Stomach smooth muscle (tissue), 2 donors: ENCODE results near the gene TULP3.
A peak's percentile ranks its signal among the peaks of the same experiment; 100 is the strongest.

ENCODE experiments used
- H3K27ac ChIP-seq: one replicate; pipeline ENCODE4 v1.7.0; 2013; ENCODE audit warnings: mild to moderate bottlenecking, low read length, inconsistent platforms
- H3K27me3 ChIP-seq, 2 donors: one replicate each; pipeline ENCODE4 v1.7.0; 2013; ENCODE audit warnings: low read length in 2 of 2; ENCODE audit not compliant: insufficient read depth in 2 of 2, control insufficient read depth in 1 of 2
- H3K36me3 ChIP-seq, 2 donors: one replicate each; pipeline ENCODE4 v1.7.0; 2013; ENCODE audit warnings: low read length in 2 of 2; ENCODE audit not compliant: control insufficient read depth in 2 of 2, insufficient read depth in 2 of 2
- H3K4me1 ChIP-seq: one replicate; pipeline ENCODE4 v1.7.0; 2013; ENCODE audit warnings: low read length; ENCODE audit not compliant: control insufficient read depth, insufficient read depth
- H3K4me3 ChIP-seq, 2 donors: one replicate each; pipeline ENCODE4 v1.7.0; 2013; ENCODE audit warnings: low read length in 2 of 2
- H3K9ac ChIP-seq, 2 donors: one replicate each; pipeline ENCODE4 v1.7.0; 2013; ENCODE audit warnings: low read length in 2 of 2, mild to moderate bottlenecking in 1 of 2
- H3K9me3 ChIP-seq, 2 donors: one replicate each; pipeline ENCODE4 v1.7.0; 2013; ENCODE audit warnings: low read length in 2 of 2; ENCODE audit not compliant: control insufficient read depth in 2 of 2
- donor health status: healthy.
- donor health status: Pancreatic carcinoma.

Gene TULP3

DNA sequence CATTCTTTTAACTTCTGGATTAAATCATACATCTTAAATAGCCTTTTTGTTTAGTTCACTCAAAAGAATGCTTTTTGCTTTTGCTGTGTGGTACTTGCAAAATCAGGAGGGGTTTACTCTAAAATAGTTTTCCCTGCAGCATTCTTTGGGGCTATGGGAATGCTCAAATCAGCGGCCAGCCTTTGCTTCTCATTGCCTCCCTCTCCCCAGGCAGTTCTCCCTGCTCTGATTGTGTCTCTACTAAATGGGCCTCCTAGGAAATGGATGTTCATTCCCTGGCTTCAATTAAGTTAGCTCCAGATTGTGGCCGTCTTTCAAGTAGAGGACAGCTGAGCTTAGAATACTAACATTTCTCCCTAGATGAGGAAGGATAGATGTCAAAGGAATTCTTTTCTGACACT, 4.4 kb downstream of the TULP3 start:
- peak overlapping the region in 1 of 2 donors; percentile 31 for H3K4me3 ChIP-seq
- no peak overlapping the region for H3K9ac ChIP-seq
- H3K27me3 ChIP-seq, result no peaks in the 10 kb centered on the region
- H3K36me3 ChIP-seq, result no peaks in the 10 kb centered on the region
- H3K9me3 ChIP-seq, result no peaks in the 10 kb centered on the region
- peak overlapping the region; percentile 49 for H3K27ac ChIP-seq
- H3K4me1 ChIP-seq, result peaks cover 19% of the 10 kb centered on the region

DNA sequence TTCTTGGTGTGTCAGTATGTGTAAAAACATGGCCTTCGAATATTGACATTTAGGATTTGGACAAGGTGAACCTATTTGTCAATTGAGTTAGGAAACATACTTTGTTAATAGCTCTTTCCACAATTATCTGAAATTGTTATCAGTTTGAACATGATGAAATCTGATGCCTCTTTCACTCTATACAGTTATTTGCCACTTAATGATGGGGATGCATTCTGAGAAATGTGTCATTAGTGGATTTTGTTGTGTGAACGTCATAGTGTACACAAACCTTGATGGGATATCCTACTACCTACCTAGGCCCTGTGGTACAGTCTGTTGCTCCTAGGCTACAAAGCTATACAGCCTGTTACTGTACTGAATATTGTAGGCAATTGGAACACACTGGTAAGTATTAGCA, 4.8 kb downstream of the TULP3 start:
- H3K27ac ChIP-seq, result peak overlapping the region; percentile 49

DNA sequence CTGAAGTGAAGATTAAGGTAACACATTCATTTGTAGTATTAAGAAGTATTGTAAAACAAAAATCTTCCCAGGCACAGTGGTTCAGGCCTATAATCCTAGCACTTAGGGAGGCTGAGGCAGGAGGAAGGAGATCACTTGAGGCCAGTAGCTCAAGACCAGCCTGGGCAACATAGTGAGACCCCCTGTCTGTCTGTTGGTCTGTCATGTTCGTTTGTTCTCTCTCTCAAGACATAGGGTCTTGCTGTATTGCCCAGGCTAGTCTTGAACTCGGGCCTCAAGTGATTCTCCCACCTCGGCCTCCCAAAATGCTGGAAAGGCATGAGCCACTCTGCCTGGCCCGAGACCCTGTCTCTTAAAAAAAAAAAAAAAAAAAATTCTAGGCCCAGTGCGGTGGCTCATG, 6.7 kb downstream of the TULP3 start:
- Histone ChIP-seq H3K36me3 (no peaks in the 10 kb centered on the region), H3K27ac (no peak overlapping the region), H3K27me3 (no peaks in the 10 kb centered on the region), H3K9me3 (no peaks in the 10 kb centered on the region), H3K9ac (no peak overlapping the region), H3K4me1 (peaks cover 12% of the 10 kb centered on the region), H3K4me3 (no peak overlapping the region)

More for the DNA sequence above, 4.8 kb downstream of the TULP3 start:
- Histone ChIP-seq H3K4me1 (peaks cover 18% of the 10 kb centered on the region), H3K4me3 (no peak overlapping the region), H3K9ac (no peak overlapping the region), H3K27me3 (no peaks in the 10 kb centered on the region), H3K9me3 (no peaks in the 10 kb centered on the region), H3K36me3 (no peaks in the 10 kb centered on the region)

DNA sequence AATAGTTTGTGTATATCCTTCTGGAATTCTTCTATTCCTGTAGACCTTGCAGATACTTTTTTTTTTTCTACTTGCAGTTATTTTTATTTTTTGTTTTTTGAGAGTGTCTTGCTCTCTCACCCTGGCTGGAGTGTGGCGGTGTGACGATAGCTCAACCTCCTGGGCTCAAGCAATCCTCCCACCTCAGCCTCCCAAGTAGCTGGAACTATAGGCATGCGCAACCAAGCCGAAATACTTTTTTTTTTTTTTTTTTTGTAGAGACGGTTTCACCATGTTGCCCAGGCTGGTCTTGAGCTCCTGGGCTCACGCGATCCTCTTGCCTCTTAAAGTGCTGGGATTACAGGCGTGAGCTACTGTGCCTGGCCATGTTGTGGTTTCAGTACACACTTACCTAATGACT, 10.0 kb downstream of the TULP3 start:
- H3K27ac ChIP-seq, result no peak overlapping the region
- no peaks in the 10 kb centered on the region for H3K36me3 ChIP-seq
- H3K27me3 ChIP-seq, result no peaks in the 10 kb centered on the region
- peaks cover 7% of the 10 kb centered on the region for H3K4me1 ChIP-seq
- H3K9me3 ChIP-seq, result no peaks in the 10 kb centered on the region
- no peak overlapping the region for H3K9ac ChIP-seq
- no peak overlapping the region for H3K4me3 ChIP-seq

DNA sequence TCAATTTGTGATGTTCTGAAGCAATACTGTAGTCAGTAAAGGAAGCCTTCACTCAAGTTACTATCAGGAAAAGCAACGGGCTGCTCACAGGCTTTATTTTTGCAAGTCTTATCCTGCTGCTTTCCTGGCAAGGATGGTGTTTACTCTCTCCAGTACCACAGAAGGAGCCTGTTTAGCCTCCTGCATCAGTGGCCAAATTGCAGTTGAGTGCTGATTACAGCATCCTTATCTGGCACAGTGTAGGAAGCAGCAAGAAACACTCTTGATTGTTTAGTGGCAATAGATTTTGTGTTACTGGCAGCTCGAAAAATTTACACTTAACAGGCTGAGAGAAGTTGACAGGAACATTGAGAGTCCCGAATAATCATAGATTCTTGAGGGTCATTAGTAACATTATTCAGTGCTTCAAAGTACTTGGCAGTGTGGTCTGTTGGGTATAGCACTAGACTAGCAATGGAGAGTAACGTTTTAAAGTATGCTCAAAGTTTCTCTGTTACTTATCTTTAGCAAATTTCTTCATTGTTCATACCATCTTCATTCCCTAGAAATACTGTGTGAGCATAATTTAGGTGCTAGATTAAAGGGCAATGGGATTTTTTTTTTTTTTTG, 11.7 kb downstream of the TULP3 start:
- no peaks in the 10 kb centered on the region for H3K27me3 ChIP-seq
- peak overlapping the region in 1 of 2 donors; percentile 42 for H3K9ac ChIP-seq
- peak overlapping the region in 1 of 2 donors; percentile 36 for H3K4me3 ChIP-seq
- H3K27ac ChIP-seq, result no peak overlapping the region
- peaks cover 3% of the 10 kb centered on the region for H3K4me1 ChIP-seq
- no peaks in the 10 kb centered on the region for H3K36me3 ChIP-seq
- no peaks in the 10 kb centered on the region for H3K9me3 ChIP-seq

DNA sequence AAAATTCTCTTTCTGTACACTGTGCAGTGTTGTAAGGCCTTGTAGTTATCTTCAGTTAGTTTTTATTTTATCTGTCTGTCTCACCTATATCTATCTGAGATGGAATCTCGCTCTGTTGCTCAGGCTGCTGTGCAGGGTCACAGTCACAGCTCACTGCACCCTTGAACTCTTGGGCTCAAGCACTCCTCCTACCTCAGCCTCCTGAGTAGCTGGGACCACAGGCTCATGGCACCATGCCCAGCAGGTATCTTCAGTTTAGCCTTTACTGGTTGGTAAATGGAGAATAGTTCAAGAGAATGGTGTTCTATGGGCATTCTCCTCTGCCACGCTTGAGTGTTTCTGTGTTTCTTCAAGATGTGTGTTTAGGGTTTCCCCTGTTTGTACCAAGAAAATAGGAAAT, 13.6 kb downstream of the TULP3 start:
- H3K9ac ChIP-seq, result no peak overlapping the region
- H3K27me3 ChIP-seq, result no peaks in the 10 kb centered on the region
- H3K4me3 ChIP-seq, result no peak overlapping the region
- peak overlapping the region; percentile 6 for H3K27ac ChIP-seq
- H3K36me3 ChIP-seq, result peaks cover 0 to 2% of the 10 kb centered on the region in 2 donors
- peaks cover 3% of the 10 kb centered on the region for H3K4me1 ChIP-seq
- H3K9me3 ChIP-seq, result no peaks in the 10 kb centered on the region

DNA sequence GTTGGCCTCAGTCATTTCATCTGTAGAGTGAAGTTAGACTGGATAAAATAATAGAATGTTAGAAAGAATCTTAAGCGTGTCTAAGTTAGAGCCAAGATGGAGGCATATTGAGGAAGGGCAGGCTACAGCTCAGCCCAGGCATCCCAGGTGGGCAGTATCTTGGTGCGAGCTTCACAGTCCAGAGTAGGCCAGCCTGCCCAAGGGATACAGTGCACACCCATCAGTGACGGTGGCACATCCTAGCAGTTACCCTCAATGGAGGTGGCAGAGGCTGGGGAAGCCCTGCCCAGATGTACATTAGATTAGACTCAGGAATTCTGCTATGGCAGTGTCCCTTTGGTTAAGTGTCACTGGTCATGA, 21.5 kb downstream of the TULP3 start:
- H3K4me1 ChIP-seq, result no peaks in the 10 kb centered on the region
- no peak overlapping the region for H3K9ac ChIP-seq
- no peak overlapping the region for H3K4me3 ChIP-seq
- H3K27me3 ChIP-seq, result no peaks in the 10 kb centered on the region
- H3K27ac ChIP-seq, result no peak overlapping the region
- H3K9me3 ChIP-seq, result no peaks in the 10 kb centered on the region
- peaks cover 12 to 16% of the 10 kb centered on the region in 2 donors for H3K36me3 ChIP-seq

DNA sequence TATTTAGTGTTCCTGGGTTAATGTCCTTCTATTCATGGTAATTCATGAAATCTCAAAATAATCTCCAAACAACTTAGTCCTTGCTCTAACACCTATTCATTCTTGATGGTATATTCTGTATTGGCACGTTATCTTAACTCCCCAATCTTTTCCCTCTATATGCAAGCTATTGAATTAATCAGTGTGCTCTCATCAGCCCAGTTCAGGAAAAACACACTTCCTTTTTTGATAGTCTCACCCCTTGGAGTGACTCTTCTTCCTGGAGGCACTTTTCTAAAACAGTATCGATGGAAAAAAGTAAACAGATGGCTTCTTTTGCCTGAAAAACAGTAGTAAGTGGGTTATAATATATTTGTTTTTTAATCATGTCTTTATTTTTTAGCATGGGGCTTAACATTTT, 28.6 kb downstream of the TULP3 start:
- H3K9ac ChIP-seq, result no peak overlapping the region
- H3K9me3 ChIP-seq, result no peaks in the 10 kb centered on the region
- no peak overlapping the region for H3K27ac ChIP-seq
- no peaks in the 10 kb centered on the region for H3K4me1 ChIP-seq
- H3K36me3 ChIP-seq, result peaks cover 26 to 29% of the 10 kb centered on the region in 2 donors
- no peak overlapping the region for H3K4me3 ChIP-seq
- no peaks in the 10 kb centered on the region for H3K27me3 ChIP-seq

DNA sequence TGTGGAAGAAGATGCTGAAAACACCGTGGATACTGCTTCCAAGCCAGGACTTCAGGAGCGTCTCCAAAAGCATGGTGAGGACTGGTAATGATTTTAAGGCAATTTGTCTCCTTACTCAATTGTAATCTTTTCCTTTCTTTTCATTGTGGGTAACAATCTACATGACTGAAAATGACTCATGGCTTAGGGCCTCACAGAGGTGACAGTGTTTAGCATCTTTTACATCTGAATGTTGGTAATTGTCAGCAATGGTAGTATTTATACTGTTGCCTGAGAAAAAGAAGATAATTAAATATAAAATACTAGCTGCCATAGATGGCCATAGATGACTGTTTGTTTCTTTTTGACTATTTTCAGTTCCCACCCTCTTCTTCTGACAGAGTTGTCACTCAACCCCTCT, 31.6 kb downstream of the TULP3 start:
- Histone ChIP-seq H3K27me3 (no peaks in the 10 kb centered on the region), H3K4me1 (no peaks in the 10 kb centered on the region), H3K27ac (no peak overlapping the region), H3K9ac (no peak overlapping the region), H3K4me3 (no peak overlapping the region), H3K36me3 (peaks cover 28 to 35% of the 10 kb centered on the region in 2 donors), H3K9me3 (no peaks in the 10 kb centered on the region)

DNA sequence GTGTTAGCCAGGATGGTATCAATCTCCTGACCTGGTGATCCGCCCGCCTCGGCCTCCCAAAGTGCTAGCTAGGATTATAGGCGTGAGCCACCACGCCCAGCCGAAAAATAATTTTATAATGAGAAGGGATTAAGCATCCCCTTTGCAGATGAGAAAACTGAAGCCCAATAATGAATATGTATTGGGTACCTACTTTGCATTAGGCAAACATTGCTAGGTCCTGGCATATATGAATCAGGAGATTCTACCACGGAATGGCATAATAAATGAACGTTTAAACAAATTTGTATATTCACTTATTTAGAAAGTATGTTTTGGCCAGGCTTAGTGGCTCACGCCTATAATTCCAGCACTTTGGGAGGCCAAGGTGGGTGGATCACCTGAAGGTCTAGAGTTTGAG, 32.4 kb downstream of the TULP3 start:
- no peak overlapping the region for H3K9ac ChIP-seq
- peaks cover 31 to 35% of the 10 kb centered on the region in 2 donors for H3K36me3 ChIP-seq
- H3K4me1 ChIP-seq, result no peaks in the 10 kb centered on the region
- H3K27me3 ChIP-seq, result no peaks in the 10 kb centered on the region
- H3K4me3 ChIP-seq, result no peak overlapping the region
- H3K27ac ChIP-seq, result no peak overlapping the region
- H3K9me3 ChIP-seq, result no peaks in the 10 kb centered on the region

DNA sequence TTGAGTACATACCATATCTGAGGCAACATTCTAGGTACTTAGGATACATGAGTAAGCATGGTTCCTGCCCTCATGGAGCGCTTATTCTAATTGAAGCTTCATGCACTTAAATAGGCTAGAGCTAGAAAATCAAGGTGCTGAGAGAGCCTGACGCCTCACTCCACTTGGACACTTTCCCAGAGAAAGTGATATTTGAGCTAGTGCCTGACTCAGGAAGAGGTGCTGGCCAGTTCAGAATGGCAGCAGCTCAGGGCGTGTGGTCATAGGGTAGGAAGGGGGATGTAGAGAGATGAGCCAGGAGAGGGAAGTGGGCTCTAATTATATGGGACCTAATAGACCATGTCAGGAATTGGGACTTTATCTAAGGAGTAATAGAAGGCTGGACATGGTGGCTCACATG, 33.3 kb downstream of the TULP3 start:
- peaks cover 31 to 35% of the 10 kb centered on the region in 2 donors for H3K36me3 ChIP-seq

More for the DNA sequence above, 33.3 kb downstream of the TULP3 start:
- Histone ChIP-seq H3K9ac (no peak overlapping the region), H3K27me3 (no peaks in the 10 kb centered on the region), H3K4me3 (no peak overlapping the region), H3K4me1 (no peaks in the 10 kb centered on the region), H3K27ac (no peak overlapping the region), H3K9me3 (no peaks in the 10 kb centered on the region)
